Heart left ventricle (tissue), 16 donors: Measurements from ENCODE around the gene MRPL11. TPM values are rescaled to one million over a fixed set of nuclear protein-coding genes. Genes with fewer than 3 reads are reported as not detected.

Experiments
- ATAC-seq, 4 donors: fragments of 200-7000 bp; cut with Tn5 transposase; one replicate each; pipeline ENCODE4 v1.9.1; 2020 to 2022; ENCODE audit warnings: moderate library complexity in 4 of 4, mild to moderate bottlenecking in 3 of 4, moderate number of reproducible peaks in 1 of 4
- DNase-seq, 5 donors: peaks; one replicate each; pipeline ENCODE4 v3.0.0-alpha.2; 2020
- H3K27ac ChIP-seq, 12 donors: fragments of 200-600 bp; sonication (generic) in 4 of 12; one replicate each; pipeline versions ENCODE4 v1.5.0 to v1.8.0; 2016 to 2022; ENCODE audit warnings: mild to moderate bottlenecking in 2 of 12
- H3K27me3 ChIP-seq, 9 donors: fragments of 200-600 bp; sonication (generic) in 2 of 9; one replicate each; pipeline versions ENCODE4 v1.5.1 to v1.8.0; 2016 to 2022; ENCODE audit warnings: mild to moderate bottlenecking in 3 of 9
- H3K36me3 ChIP-seq, 9 donors: fragments of 200-600 bp; sonication (generic) in 2 of 9; one replicate each; pipeline versions ENCODE4 v1.5.0 to v1.8.0; 2018 to 2022; ENCODE audit warnings: mild to moderate bottlenecking in 2 of 9
- H3K4me1 ChIP-seq, 12 donors: fragments of 200-600 bp; sonication (generic) in 4 of 12; one replicate each; pipeline versions ENCODE4 v1.5.0 to v1.8.0; 2016 to 2022; ENCODE audit warnings: mild to moderate bottlenecking in 3 of 12
- H3K4me3 ChIP-seq, 12 donors: fragments of 200-600 bp; sonication (generic) in 4 of 12; one replicate each; pipeline versions ENCODE4 v1.5.0 to v1.8.0; 2017 to 2022; ENCODE audit warnings: mild to moderate bottlenecking in 9 of 12, moderate library complexity in 4 of 12
- H3K9me3 ChIP-seq, 12 donors: fragments of 200-600 bp; sonication (generic) in 4 of 12; one replicate each; pipeline versions ENCODE4 v1.5.0 to v1.8.0; 2016 to 2022; ENCODE audit warnings: mild to moderate bottlenecking in 1 of 12
- POLR2A ChIP-seq, 2 donors: fragments of 450-650 bp; IDR thresholded peaks; one replicate each; pipeline ENCODE4 v1.6.1; 2017; ENCODE audit warnings: antibody characterized with exemption in 2 of 2, mild to moderate bottlenecking in 2 of 2, moderate library complexity in 2 of 2
- whole genome bisulfite sequencing, 4 donors: extraction: QIAGEN DNeasy Blood & Tissue Kit in 2 of 4; methylation state at CpG; one replicate each; pipeline versions ENCODE4 v1.1.5 to v1.1.7; 2013 to 2018; 5-methylcytosine and 5-hydroxymethylcytosine counted together
- intact Hi-C, 10 donors: fragments of 100-400 bp; cut with DNase I; formaldehyde crosslinking; loops; one replicate each; pipeline versions ENCODE4 v1.11.1 to v1.14.2; 2022
- long read RNA-seq, 3 donors: library from polyadenylated mRNA; unstranded; transcript quantifications; one replicate each; pipeline ENCODE4 v2.0.0, GENCODE V29; 2020 to 2021
- polyA plus RNA-seq, 2 donors: library from polyadenylated mRNA; stranded (reverse); fragments of 200-250 nt; gene quantifications; one replicate each; pipeline ENCODE4 v1.2.3, GENCODE V29; 2013
- total RNA-seq, 9 donors: library from RNA; depleted of rRNA in 2 of 9; stranded (reverse); fragments of >200 nt in 2 of 9; fragmentation: NEBNext Ultra II Directional in 3 of 9; extraction: Animal tissue kit (Norgen Biotek cat#: 25700) in 3 of 9; gene quantifications; one replicate each; pipeline versions ENCODE4 v1.1.0 to v1.2.4, GENCODE V29; 2016 to 2023
- TF ChIP-seq, protein P1 (sequence below), 12 donors: fragments of 200-600 bp; sonication (generic) in 4 of 12; IDR thresholded peaks; one replicate each; pipeline versions ENCODE4 v1.5.0 to v1.8.0; 2018 to 2022; ENCODE audit warnings: antibody characterized with exemption in 12 of 12, mild to moderate bottlenecking in 5 of 12
- donor health status: ischemic (EF 13 %, LVEDD 7.1; RV severe dilation, severe dysfunction).
- donor health status: healthy with polysubstance abuse.
- donor health status: DM: no; HTN: yes; CAD: no.
- donor health status: DM: no; HTN: no; CAD: no.
- donor health status: ischemic (EF 25% LVEDD 6.9; RV normal size, moderate dysfunction).
- donor health status: ischemic (EF 25% LVEDD 5.7; RV mildly dilated, moderate dysfunction).
- donor health status: healthy.
- donor health status: DM: yes; HTN: yes; CAD: no.
- donor health status: ischemic (EF 35%, LVEDD 5.7; RV mildly dilated, moderate dysfunction).
- donor health status: nonischemic (EF 11% LVEDD 7.7; RV severe dilation, severe dysfunction).
- donor health status: DM: yes; HTN: yes; CAD: no.
- donor health status: PGD.
- donor health status: ischemic (EF 29% LVEDD 5.4; RV normal size, mild dysfunction).
- donor health status: nonischemic (EF 23%, LVEDD 6.1; RV moderate dilation, normal function).

MRPL11 gene
- total RNA-seq = 10 to 100 TPM; 38.9 to 56.9 (median 47.4) TPM
- polyA plus RNA-seq = 10 to 100 TPM; 48.9 to 62.8 TPM
- long read RNA-seq, donor 1, transcript MRPL11-201 (5 exons, 1,605 nt) = major isoform, 19 of 25 reads
- long read RNA-seq, donor 1, partial matches to known transcripts = 2 of 25 reads
- long read RNA-seq, donor 1, other reads (novel, unspliced or antisense) = 2 of 25 reads
- long read RNA-seq, donor 2, transcript MRPL11-201 (5 exons, 1,605 nt) = major isoform, 32 of 42 reads
- long read RNA-seq, donor 2, partial matches to known transcripts = 8 of 42 reads
- long read RNA-seq, donor 2, other reads (novel, unspliced or antisense) = 0 of 42 reads
- long read RNA-seq, donor 3, transcript MRPL11-201 (5 exons, 1,605 nt) = major isoform, 24 of 36 reads
- long read RNA-seq, donor 3, partial matches to known transcripts = 5 of 36 reads
- long read RNA-seq, donor 3, other reads (novel, unspliced or antisense) = 3 of 36 reads

DNA sequence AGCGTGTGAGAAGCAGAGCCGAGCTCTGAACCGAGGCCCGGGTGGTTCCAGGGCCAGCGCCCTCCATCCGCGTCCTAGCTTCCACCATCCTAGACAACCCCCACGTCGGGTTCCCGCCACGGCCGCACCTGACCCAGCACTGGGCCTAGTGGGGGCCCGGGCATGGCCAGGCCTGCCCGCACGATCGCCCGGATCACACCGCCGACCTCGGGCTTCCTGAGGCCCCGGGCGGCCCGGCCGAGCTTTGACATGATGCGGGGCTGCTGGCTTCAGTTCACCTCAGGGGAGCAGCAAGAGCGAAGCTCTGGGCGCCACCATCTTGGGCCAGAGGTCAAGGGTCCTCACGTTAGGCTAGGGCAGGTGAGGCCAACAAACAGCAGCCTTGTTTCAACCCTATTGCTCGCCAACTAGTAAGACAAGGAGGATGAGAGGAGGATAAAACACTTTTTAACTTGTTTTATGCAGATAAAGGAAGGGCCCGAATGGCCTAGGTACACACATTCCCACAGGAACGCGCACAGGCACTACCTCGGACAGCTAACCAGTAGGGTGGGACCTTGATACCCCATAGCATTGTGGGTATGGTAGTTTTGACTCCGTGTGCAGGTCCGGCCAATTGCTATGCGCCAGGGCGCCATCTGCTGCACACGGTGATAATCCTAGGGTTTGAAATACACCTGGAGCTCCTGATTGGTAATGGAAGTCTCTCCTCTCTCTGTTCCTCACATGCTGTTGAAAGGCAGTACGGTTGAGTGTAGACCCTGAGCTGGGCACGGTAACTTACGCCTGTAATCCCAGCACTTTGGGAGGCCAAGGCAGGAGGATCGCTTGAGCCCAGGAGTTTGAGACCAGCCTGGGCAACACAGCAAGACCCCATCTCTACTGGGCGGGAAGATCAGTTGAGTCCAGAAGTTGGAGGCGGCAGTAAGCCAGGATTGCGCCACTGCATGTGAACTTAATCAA is at the start of gene MRPL11:
Gene MRPL11 (minus strand): TSS at position 345 of the 963 bp plus-strand sequence. CDS start 94 bp downstream, at position 251.
- ATAC-seq = peak; percentile 99 to 100 (median 100)
- WGBS, 4 donors = 8 to 13% (median 8%) methylated on average over 27 to 45 of the region's 45 CpGs
- peak in 1 of 2 donors; percentile 14 for TF ChIP-seq POLR2A (IDR thresholded peaks at IDR 0.05)
- TF ChIP-seq, protein P1, sequence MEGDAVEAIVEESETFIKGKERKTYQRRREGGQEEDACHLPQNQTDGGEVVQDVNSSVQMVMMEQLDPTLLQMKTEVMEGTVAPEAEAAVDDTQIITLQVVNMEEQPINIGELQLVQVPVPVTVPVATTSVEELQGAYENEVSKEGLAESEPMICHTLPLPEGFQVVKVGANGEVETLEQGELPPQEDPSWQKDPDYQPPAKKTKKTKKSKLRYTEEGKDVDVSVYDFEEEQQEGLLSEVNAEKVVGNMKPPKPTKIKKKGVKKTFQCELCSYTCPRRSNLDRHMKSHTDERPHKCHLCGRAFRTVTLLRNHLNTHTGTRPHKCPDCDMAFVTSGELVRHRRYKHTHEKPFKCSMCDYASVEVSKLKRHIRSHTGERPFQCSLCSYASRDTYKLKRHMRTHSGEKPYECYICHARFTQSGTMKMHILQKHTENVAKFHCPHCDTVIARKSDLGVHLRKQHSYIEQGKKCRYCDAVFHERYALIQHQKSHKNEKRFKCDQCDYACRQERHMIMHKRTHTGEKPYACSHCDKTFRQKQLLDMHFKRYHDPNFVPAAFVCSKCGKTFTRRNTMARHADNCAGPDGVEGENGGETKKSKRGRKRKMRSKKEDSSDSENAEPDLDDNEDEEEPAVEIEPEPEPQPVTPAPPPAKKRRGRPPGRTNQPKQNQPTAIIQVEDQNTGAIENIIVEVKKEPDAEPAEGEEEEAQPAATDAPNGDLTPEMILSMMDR (IDR thresholded peaks at IDR 0.05) = peak; percentile 31 to 88 (median 68)

DNA sequence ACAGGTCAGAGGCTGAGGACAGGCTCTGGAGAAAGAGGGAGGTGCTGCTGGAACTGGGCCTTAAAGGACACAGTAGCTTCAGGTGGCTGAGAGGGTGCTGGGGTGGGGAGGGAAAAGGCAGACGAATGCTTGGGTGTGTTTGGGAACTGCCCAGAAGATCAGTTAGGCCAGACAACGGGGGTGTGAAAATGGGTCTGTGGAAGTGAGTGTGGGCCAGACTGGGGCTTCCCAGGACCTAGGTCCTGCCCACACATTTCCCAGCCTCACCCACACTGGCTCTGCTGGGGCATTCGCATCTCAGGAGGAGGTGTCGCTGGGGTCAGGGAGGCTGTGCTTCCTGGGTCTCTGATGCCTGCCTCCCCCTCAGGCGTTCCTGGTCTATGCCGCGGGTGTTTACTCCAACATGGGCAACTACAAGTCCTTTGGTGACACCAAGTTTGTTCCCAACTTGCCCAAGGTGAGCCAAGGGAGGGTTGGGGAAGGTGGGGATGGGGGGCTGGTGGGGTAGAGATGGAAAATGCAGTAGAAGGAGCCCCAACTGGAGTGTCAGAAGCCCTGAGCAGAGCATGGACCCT is 46.2 kb upstream of the MRPL11 start:
- Histone ChIP-seq H3K9me3 (no peaks in the 10 kb centered on the region), H3K4me3 (no peak overlapping the region), H3K27ac (no peak overlapping the region), H3K36me3 (peaks cover 0 to 62% (median 13%) of the 10 kb centered on the region in 9 donors), H3K4me1 (peaks cover 0 to 9% (median 4%) of the 10 kb centered on the region in 12 donors), H3K27me3 (no peaks in the 10 kb centered on the region)
- no peak for ATAC-seq
- intact Hi-C loops = no loop called here
- WGBS, 4 donors = 80 to 87% (median 85%) methylated on average over 7 of the region's 7 CpGs
- DNase-seq = no peak
- TF ChIP-seq, protein P1 (IDR thresholded peaks at IDR 0.05) = no peak
- TF ChIP-seq POLR2A (IDR thresholded peaks at IDR 0.05) = no peak

More for the DNA sequence above, at the start of gene MRPL11:
- Histone ChIP-seq H3K4me1 (peaks cover 0 to 11% (median 8%) of the 10 kb centered on the region in 12 donors), H3K9me3 (peaks cover 0 to 13% (median 7%) of the 10 kb centered on the region in 12 donors), H3K27ac (peak within 1 kb of the TSS; percentile 82 to 95 (median 90)), H3K36me3 (peaks cover 0 to 30% (median 26%) of the 10 kb centered on the region in 9 donors), H3K27me3 (no peaks in the 10 kb centered on the region), H3K4me3 (peak within 1 kb of the TSS; percentile 63 to 98 (median 83))
- peak; percentile 86 to 93 (median 89) for DNase-seq
- intact Hi-C loops = loop anchor here in 3 of 10 donors (2.0 to 5.0 kb wide), 3 partner anchors 28 to 46 kb away; partner anchors contain the start of gene PELI3 (in 1 of the 3)

DNA sequence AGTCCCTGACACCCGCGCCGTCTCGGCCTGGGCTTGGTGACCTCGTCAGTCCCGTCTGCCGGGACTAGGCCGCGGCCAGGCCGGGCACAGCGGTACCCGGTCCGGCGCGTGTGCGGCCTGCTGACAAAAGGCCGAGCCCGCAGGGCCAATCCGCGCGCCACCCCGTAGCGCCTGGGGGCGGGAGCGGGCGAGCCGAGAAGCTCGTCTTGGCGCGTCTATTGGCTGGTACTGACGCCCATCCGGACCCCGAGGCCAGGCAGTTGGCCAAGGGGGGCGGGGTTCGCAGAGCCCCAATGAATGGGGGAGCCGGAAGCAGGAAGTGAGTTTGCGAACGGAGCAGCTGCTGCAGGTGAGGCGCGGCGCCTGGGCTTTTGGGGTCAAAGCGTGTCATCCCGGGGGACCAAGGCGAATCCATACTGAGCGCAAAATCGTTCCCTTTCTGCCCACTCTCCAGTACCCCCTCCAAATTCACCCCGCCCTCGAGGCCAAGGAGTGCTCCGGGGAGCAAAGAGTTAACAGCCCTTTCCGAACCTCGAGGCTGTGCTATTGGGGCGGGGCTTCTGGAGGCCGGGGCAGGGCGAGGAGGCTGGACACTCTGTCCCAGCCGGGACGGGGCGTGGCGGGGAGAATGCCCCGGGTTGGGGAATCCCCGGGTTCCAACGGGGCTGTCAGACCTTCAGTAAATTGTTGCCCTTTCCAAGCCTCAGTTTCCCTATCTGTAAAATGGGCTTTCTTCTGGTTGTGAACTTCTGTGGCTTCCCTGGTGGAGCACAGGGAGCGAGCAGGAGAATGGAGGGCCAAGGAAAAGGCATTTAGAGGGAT is 41.7 kb upstream of the MRPL11 start, which contains the start of gene DPP3:
Gene DPP3 (plus strand): TSS at position 318 of the 822 bp plus-strand sequence. CDS start 1,767 bp downstream, outside the sequence.
- Histone ChIP-seq H3K9me3 (no peaks in the 10 kb centered on the region), H3K36me3 (peaks cover 0 to 27% (median 4%) of the 10 kb centered on the region in 9 donors), H3K4me3 (peak within 1 kb of the TSS; percentile 58 to 93 (median 76)), H3K4me1 (peaks cover 0 to 19% (median 10%) of the 10 kb centered on the region in 12 donors), H3K27me3 (no peaks in the 10 kb centered on the region), H3K27ac (peak within 1 kb of the TSS; percentile 64 to 94 (median 88))
- ATAC-seq = peak; percentile 96 to 98 (median 96)
- peak; percentile 98 to 99 (median 98) for DNase-seq
- intact Hi-C loops = loop anchor here in 1 of 10 donors (2.0 kb wide), 1 partner anchor 30 kb away; the partner anchor contains the start of gene BBS1
- 1 to 3% (median 1%) methylated on average over 20 to 62 of the region's 62 CpGs for WGBS, 4 donors
- TF ChIP-seq, protein P1 (IDR thresholded peaks at IDR 0.05) = peak in 1 of 12 donors; percentile 3
- peak in 1 of 2 donors; percentile 91 for TF ChIP-seq POLR2A (IDR thresholded peaks at IDR 0.05)
